Skeletal muscle tissue (tissue), 4 donors: ENCODE data around the gene TSEN54. TPM values are rescaled to one million over a fixed set of nuclear protein-coding genes. Genes with fewer than 3 reads are reported as not detected.

Experiments used
- H3K27ac ChIP-seq: one replicate; pipeline ENCODE4 v1.7.0; 2013; ENCODE audit warnings: mild to moderate bottlenecking, low read depth, low read length, inconsistent platforms
- H3K27me3 ChIP-seq, 3 donors: one replicate each; pipeline ENCODE4 v1.7.0; 2013; ENCODE audit warnings: low read length in 3 of 3; ENCODE audit not compliant: control insufficient read depth in 3 of 3, insufficient read depth in 3 of 3
- H3K36me3 ChIP-seq, 3 donors: one replicate each; pipeline ENCODE4 v1.7.0; 2013; ENCODE audit warnings: low read length in 3 of 3; ENCODE audit not compliant: control insufficient read depth in 3 of 3, insufficient read depth in 3 of 3
- H3K4me1 ChIP-seq, 3 donors: one replicate each; pipeline ENCODE4 v1.7.0; 2013; ENCODE audit warnings: low read length in 3 of 3, mild to moderate bottlenecking in 3 of 3; ENCODE audit not compliant: control insufficient read depth in 3 of 3, insufficient read depth in 3 of 3
- H3K4me3 ChIP-seq, 3 donors: one replicate each; pipeline ENCODE4 v1.7.0; 2013; ENCODE audit warnings: low read length in 3 of 3
- H3K9ac ChIP-seq, 3 donors: one replicate each; pipeline ENCODE4 v1.7.0; 2013; ENCODE audit warnings: low read length in 3 of 3, mild to moderate bottlenecking in 3 of 3, moderate library complexity in 2 of 3, low read depth in 1 of 3
- H3K9me3 ChIP-seq, 3 donors: one replicate each; pipeline ENCODE4 v1.7.0; 2013; ENCODE audit warnings: low read length in 3 of 3; ENCODE audit not compliant: control insufficient read depth in 3 of 3
- total RNA-seq: library from RNA; depleted of rRNA; stranded (reverse); fragments of >200 nt; gene quantifications from one replicate; pipeline ENCODE4 v1.2.3, GENCODE V29; 2014
- donor health status: Osteomylitis.

TSEN54 gene
- 15.7 TPM for total RNA-seq

DNA sequence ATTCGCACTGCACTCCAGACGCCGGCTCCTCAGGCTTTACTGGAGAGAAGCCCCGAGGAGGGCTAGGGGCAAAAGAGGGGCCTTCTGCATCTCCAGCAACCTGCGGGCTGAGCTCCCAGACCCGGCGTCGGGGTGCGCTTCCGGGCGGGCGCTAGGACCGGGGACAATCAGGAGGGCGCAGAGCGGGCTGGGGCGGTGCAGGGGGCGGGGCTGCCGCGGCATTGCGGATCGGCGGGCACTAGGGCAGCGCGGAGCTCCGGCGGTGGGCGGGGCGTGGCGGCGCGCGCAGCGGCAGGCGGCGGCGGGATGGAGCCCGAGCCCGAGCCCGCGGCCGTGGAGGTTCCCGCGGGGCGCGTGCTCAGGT, at the start of gene TSEN54:
TSEN54 (plus strand) TSS at position 274 of the 364 bp plus-strand sequence; CDS start at position 307, 33 bp downstream.
- Histone ChIP-seq H3K27ac (peak within 1 kb of the TSS; percentile 91), H3K27me3 (no peaks in the 10 kb centered on the region), H3K4me3 (peak within 1 kb of the TSS; percentile 85 to 88 (median 88)), H3K36me3 (peaks cover 19 to 24% (median 20%) of the 10 kb centered on the region in 3 donors), H3K9ac (peak within 1 kb of the TSS; percentile 10 to 90 (median 87)), H3K9me3 (no peaks in the 10 kb centered on the region), H3K4me1 (peaks cover 40 to 53% (median 52%) of the 10 kb centered on the region in 3 donors)

DNA sequence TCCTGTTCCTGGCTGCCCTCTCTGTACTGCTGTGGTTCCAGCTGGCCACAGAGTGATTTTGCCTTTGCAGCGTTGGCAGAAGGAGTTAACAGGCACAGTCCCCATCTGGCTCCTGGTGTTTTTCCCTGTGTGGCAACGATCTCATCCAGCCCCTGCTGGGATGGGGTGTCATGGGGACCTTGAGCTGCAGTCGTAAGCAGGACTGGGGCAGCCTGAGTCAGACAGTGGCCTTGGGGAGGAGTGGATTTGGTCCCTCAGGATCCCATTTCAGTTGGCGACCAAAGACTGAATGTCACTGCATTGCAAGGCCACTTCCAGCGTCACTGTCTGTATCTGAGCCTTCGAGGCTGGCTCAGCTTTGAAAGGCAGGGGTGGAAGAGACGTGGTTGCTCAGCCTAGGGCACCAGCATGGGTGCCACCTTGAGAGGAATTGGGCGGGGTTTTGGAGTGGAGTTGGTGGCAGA, 48.0 kb upstream of the TSEN54 start:
- peaks cover 11 to 15% (median 11%) of the 10 kb centered on the region in 3 donors for H3K36me3 ChIP-seq
- H3K27me3 ChIP-seq: no peaks in the 10 kb centered on the region
- H3K9me3 ChIP-seq: no peaks in the 10 kb centered on the region
- H3K27ac ChIP-seq: peak overlapping the region; percentile 91
- H3K4me3 ChIP-seq: peak overlapping the region; percentile 31 to 52 (median 51)
- peaks cover 24 to 42% (median 30%) of the 10 kb centered on the region in 3 donors for H3K4me1 ChIP-seq
- peak overlapping the region; percentile 47 to 78 (median 66) for H3K9ac ChIP-seq

DNA sequence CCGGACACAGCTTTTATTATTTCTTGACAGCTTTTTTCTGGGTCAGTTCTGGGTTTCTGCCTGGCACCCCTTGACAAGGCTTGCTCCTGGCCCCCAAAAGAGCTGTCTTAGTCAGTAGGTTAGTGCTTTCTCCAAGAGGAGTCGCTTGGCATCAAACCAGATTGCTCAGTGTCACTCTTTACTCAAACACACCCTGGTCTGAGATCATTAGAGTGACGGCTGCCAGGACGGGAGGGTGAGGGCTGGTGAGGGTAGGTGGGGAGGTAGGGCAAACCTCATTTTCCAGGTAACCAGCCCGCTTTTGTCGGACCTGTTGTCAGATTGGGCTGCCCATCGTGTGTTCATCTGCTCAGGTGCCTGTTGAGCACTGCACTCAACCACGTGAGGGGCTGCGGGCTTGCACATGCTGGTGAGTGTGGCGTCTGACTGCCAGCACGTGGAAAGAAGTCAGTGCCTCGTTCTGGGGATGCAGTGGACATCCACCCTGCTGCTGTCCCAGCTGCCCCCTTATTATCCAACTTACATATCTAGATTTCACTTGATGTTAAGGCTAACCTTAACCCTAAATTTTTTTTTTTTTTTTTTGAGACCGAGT, 47.5 kb upstream of the TSEN54 start:
- Histone ChIP-seq H3K9me3 (no peaks in the 10 kb centered on the region), H3K27ac (peak overlapping the region; percentile 91), H3K9ac (peak overlapping the region; percentile 47 to 78 (median 66)), H3K4me1 (peaks cover 24 to 43% (median 31%) of the 10 kb centered on the region in 3 donors), H3K36me3 (peaks cover 12 to 16% (median 13%) of the 10 kb centered on the region in 3 donors), H3K4me3 (peak overlapping the region; percentile 31 to 52 (median 51)), H3K27me3 (no peaks in the 10 kb centered on the region)

DNA sequence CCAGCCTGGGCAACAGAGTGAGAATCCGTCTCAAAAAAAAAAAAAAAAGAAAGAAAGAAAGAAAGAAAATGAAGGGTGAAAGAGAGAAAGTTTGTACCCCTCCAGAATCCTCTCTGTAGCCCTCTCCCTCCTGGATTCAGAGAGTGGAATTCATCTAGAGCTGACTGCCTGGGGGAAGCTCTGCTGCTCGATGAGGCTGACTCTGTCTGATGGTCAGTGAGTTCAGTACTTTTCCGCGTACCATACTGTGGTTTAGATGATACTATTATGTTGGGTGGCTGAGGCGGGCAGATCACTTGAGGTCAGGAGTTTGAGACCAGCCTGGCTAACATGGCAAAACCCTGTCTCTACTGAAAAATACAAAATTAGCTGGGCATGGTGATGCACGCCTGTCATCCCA, 45.1 kb upstream of the TSEN54 start:
- H3K4me1 ChIP-seq: peaks cover 42 to 57% (median 46%) of the 10 kb centered on the region in 3 donors

DNA sequence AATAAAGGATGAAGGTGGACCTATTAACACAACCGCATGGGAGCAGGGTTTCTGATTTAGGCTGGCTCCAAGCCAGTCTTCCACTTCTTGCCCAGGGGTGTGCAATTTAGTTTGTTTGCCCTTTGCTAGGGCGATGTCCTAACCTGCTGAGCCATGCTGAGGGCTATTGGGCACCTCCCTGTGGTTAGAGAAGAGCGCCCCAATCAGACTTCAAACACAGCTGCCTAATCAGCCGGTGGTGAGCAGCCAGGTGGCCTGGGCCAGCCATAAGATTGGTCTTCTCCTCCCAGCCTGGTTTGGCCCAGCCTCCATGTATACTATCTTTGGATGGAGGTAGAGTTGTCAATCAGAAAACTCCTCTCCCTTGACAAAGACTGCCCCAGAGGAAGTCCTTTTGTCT, 44.2 kb upstream of the TSEN54 start:
- peaks cover 51 to 66% (median 55%) of the 10 kb centered on the region in 3 donors for H3K4me1 ChIP-seq
- H3K27ac ChIP-seq: no peak overlapping the region
- H3K9me3 ChIP-seq: no peaks in the 10 kb centered on the region
- no peak overlapping the region for H3K4me3 ChIP-seq
- H3K27me3 ChIP-seq: no peaks in the 10 kb centered on the region
- H3K9ac ChIP-seq: no peak overlapping the region
- H3K36me3 ChIP-seq: peaks cover 13 to 16% (median 15%) of the 10 kb centered on the region in 3 donors

More for the DNA sequence above, 45.1 kb upstream of the TSEN54 start:
- H3K9me3 ChIP-seq: no peaks in the 10 kb centered on the region
- no peak overlapping the region for H3K9ac ChIP-seq
- H3K36me3 ChIP-seq: peaks cover 13 to 16% (median 15%) of the 10 kb centered on the region in 3 donors
- H3K27ac ChIP-seq: no peak overlapping the region
- H3K27me3 ChIP-seq: no peaks in the 10 kb centered on the region
- H3K4me3 ChIP-seq: no peak overlapping the region

DNA sequence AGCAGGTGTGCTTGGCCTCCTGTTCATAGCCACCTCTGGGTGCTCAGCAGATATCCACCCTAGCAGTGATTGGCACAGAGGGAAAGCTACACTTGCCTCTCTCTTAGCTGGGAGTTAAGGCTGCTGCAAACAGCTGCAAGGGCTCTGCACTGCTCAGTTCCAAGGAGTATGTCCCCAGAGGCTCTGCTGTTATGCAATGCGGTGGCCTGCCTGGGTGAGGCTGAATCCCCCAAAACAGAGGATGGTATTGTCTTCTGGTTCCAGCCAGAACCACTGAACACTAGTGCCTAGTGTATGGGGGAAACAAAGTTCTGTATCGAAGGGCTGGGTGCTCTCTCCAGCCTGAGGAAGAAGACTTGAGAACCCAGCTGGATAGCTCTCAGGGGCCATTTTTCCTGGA, 43.1 kb upstream of the TSEN54 start:
- peak overlapping the region in 1 of 3 donors; percentile 40 for H3K9ac ChIP-seq
- peak overlapping the region; percentile 5 for H3K27ac ChIP-seq
- H3K9me3 ChIP-seq: no peaks in the 10 kb centered on the region
- H3K4me1 ChIP-seq: peaks cover 49 to 68% (median 58%) of the 10 kb centered on the region in 3 donors
- H3K36me3 ChIP-seq: peaks cover 13 to 16% (median 15%) of the 10 kb centered on the region in 3 donors
- H3K27me3 ChIP-seq: no peaks in the 10 kb centered on the region
- no peak overlapping the region for H3K4me3 ChIP-seq

DNA sequence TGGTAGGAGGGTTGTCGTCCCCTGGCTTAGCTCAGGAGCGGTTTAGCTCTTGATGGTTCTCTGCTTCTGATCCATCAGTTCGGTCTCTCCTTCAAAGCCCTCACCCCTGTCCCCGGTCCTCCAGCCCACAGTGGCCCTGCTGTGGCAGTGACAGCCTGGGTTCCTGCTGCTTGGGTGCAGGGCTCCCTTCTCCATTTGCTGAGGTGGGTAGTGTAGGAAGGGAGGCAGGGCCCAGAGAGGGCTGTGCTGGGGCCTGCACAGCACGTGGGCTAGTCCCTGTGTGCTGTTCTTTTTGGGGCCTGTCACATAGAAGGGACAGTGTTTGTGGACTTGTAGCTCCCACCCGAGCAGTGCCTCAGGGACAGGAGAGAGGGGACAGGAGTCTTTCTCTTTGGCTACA, 41.6 kb upstream of the TSEN54 start:
- Histone ChIP-seq H3K9me3 (no peaks in the 10 kb centered on the region), H3K9ac (peak overlapping the region in 2 of 3 donors; percentile 61 to 64), H3K4me3 (no peak overlapping the region), H3K36me3 (peaks cover 12 to 15% (median 15%) of the 10 kb centered on the region in 3 donors), H3K4me1 (peaks cover 49 to 69% (median 58%) of the 10 kb centered on the region in 3 donors), H3K27me3 (no peaks in the 10 kb centered on the region), H3K27ac (peak overlapping the region; percentile 66)

DNA sequence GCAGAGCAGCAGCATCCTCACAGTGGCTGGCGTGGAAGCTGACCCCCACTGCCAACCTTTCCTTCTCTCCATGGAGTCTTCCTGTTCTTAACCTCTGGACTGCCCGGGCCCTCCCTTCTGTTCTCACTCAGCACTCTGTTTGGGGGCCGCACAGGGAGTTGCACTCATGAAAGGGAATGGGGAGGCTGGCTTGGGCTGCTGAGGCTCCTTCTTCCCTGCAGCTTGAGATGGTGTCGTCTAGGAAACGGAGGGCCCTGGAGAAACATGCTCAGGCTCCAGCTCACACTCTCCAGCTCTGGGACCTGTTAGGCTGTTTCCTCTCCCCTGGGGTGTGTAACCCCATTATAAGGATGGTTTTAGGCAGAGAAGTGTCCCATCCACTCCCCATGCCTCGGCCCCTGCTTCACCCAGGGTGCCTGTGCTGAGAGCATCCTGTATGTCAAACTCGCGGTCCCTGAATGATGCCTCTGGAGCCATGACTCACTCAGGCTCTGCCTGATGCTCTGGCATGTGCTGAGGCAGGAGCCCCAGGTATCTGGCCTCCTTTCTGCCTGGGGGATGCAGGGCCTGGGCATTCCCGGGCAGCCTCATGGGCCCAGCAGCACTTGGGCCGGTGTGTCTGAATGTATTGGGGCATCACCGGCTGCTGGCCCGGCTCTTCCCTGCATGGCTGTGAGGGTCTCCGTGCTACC, 41.0 kb upstream of the TSEN54 start:
- H3K9me3 ChIP-seq: no peaks in the 10 kb centered on the region
- H3K27ac ChIP-seq: peak overlapping the region; percentile 66
- no peaks in the 10 kb centered on the region for H3K27me3 ChIP-seq
- peak overlapping the region; percentile 33 to 64 (median 61) for H3K9ac ChIP-seq
- H3K4me3 ChIP-seq: peak overlapping the region in 2 of 3 donors; percentile 52 to 54
- peaks cover 54 to 74% (median 64%) of the 10 kb centered on the region in 3 donors for H3K4me1 ChIP-seq
- H3K36me3 ChIP-seq: peaks cover 12 to 15% (median 15%) of the 10 kb centered on the region in 3 donors

DNA sequence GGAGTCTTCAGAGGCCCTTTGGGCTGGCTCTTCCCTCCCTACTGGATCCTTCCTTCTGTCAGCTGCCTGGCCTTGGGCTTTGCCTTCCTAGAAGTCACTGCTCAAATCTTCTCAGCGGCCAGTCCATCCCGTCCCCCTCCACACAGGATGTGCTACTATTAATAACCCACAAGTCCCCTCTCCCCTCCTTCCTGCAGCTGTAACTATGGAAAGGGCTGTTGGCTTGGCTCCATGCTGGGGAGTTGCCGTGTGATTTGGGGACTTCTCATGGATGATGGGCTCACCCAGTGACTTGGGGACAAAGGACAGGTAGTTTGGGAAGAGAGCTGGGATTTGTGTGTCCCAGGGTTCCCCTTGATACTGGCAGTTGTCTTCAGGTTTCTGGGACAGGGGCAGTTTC, 40.5 kb upstream of the TSEN54 start:
- Histone ChIP-seq H3K36me3 (peaks cover 12 to 15% (median 15%) of the 10 kb centered on the region in 3 donors), H3K9ac (peak overlapping the region; percentile 1 to 55 (median 33)), H3K27me3 (no peaks in the 10 kb centered on the region), H3K4me3 (peak overlapping the region; percentile 26 to 54 (median 52)), H3K4me1 (peaks cover 60 to 80% (median 70%) of the 10 kb centered on the region in 3 donors), H3K9me3 (no peaks in the 10 kb centered on the region), H3K27ac (peak overlapping the region; percentile 66)

DNA sequence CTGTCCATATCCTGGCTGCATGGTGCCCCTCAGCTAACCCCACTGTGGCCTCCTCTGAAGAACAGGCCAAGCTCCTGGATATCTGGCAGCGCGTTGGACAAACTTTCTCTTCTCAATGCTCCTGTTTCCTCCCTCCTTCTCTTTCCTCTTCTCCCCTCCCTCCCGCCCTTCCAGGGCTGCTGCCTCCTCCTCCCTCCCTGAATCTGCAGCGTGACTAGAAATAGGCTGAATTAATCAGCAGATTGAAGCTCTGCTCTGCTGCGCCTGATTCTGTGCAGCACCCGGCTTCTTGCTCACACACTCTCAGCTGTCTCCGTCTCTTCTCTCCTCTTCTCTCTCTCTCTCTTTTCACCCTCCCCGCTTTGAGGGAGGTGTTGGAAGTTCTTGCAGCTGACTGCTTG, 40.1 kb upstream of the TSEN54 start:
- Histone ChIP-seq H3K4me1 (peaks cover 64 to 84% (median 74%) of the 10 kb centered on the region in 3 donors), H3K9me3 (no peaks in the 10 kb centered on the region), H3K36me3 (peaks cover 12 to 15% (median 15%) of the 10 kb centered on the region in 3 donors), H3K4me3 (peak overlapping the region; percentile 41 to 67 (median 54)), H3K27me3 (no peaks in the 10 kb centered on the region), H3K9ac (peak overlapping the region; percentile 43 to 71 (median 57)), H3K27ac (peak overlapping the region; percentile 66)
